Measurements from ENCODE around the gene HDX.

The HDX gene

GRCh38 chrX:84477114-84477513 lies 25.1 kb downstream of the HDX start:
- TF ChIP-seq, protein P1, sequence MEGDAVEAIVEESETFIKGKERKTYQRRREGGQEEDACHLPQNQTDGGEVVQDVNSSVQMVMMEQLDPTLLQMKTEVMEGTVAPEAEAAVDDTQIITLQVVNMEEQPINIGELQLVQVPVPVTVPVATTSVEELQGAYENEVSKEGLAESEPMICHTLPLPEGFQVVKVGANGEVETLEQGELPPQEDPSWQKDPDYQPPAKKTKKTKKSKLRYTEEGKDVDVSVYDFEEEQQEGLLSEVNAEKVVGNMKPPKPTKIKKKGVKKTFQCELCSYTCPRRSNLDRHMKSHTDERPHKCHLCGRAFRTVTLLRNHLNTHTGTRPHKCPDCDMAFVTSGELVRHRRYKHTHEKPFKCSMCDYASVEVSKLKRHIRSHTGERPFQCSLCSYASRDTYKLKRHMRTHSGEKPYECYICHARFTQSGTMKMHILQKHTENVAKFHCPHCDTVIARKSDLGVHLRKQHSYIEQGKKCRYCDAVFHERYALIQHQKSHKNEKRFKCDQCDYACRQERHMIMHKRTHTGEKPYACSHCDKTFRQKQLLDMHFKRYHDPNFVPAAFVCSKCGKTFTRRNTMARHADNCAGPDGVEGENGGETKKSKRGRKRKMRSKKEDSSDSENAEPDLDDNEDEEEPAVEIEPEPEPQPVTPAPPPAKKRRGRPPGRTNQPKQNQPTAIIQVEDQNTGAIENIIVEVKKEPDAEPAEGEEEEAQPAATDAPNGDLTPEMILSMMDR (IDR thresholded peaks at IDR 0.05; ENCODE audit: low read depth, low read length, missing control alignments): no peak
- Histone ChIP-seq H3K27ac (no peak overlapping the region), H3K27me3 (replicated peaks) (no peaks in the 10 kb centered on the region), H3K4me3 (ENCODE audit: low read depth, low read length) (no peak overlapping the region), H3K36me3 (replicated peaks) (no peaks in the 10 kb centered on the region)
- in situ Hi-C loops (cut with HindIII; ENCODE audit: low pct_ligation_motif_present, low sequenced_read_pairs): no loop called here
- no peak for DNase-seq

DNA sequence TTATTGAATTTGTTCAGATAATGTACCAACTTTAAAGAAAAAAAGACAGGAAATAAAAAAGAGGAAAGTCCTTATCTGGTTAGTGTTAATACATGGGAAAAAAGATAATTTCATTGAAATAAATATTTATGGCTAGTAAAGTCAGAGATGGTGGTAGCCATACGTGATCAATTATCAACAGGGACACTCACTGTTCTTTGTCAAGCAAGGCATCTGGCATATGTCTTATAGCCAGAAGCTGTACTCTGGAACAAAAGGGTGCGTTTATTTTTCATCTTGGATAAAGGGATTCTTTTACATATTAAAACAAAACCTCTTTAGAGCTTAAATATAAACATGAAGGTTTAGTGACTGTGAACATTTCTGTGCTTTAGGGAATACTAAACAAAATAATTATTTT lies 26.7 kb downstream of the HDX start:
- H3K36me3 ChIP-seq (replicated peaks): no peaks in the 10 kb centered on the region
- TF ChIP-seq, protein P1 (IDR thresholded peaks at IDR 0.05; ENCODE audit: low read depth, low read length, missing control alignments): no peak
- no peak overlapping the region for H3K27ac ChIP-seq
- no peaks in the 10 kb centered on the region for H3K27me3 ChIP-seq (replicated peaks)
- in situ Hi-C loops (cut with HindIII; ENCODE audit: low pct_ligation_motif_present, low sequenced_read_pairs): no loop called here
- DNase-seq: no peak
- no peak overlapping the region for H3K4me3 ChIP-seq (ENCODE audit: low read depth, low read length)

GRCh38 chrX:84475101-84475500 lies 27.2 kb downstream of the HDX start:
- no peak for DNase-seq
- in situ Hi-C loops (cut with HindIII; ENCODE audit: low pct_ligation_motif_present, low sequenced_read_pairs): no loop called here
- Histone ChIP-seq H3K27me3 (replicated peaks) (no peaks in the 10 kb centered on the region), H3K36me3 (replicated peaks) (no peaks in the 10 kb centered on the region), H3K27ac (no peak overlapping the region), H3K4me3 (ENCODE audit: low read depth, low read length) (no peak overlapping the region)
- TF ChIP-seq, protein P1 (IDR thresholded peaks at IDR 0.05; ENCODE audit: low read depth, low read length, missing control alignments): no peak

- Histone ChIP-seq H3K36me3 (replicated peaks) (no peaks in the 10 kb centered on the region), H3K27ac (no peak overlapping the region), H3K4me3 (ENCODE audit: low read depth, low read length) (no peak overlapping the region), H3K27me3 (replicated peaks) (no peaks in the 10 kb centered on the region)
- TF ChIP-seq, protein P1 (IDR thresholded peaks at IDR 0.05; ENCODE audit: low read depth, low read length, missing control alignments): no peak
- DNase-seq: peak; percentile 45
- in situ Hi-C loops (cut with HindIII; ENCODE audit: low pct_ligation_motif_present, low sequenced_read_pairs): no loop called here
Observed at GRCh38 chrX:84469226-84469625, 33.0 kb downstream of the HDX start.

DNA sequence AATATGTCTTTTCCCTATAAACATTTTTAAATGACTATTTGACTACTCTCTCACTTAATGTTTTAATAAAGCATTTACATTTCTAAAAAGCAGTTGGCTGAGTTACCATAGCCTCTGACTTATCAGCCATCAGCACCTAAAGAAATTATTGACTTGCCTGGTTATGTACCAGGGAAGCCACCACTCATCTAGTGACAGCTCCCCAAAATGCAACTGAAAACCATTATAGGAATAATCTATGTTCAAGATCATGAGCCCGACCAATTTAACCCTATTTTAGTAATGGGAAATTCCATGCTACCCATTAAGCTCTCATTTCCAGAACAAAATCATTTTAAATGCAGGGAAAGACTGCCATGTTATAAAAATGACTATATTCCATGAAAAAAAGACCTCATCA lies 34.4 kb downstream of the HDX start:
- Histone ChIP-seq H3K4me3 (ENCODE audit: low read depth, low read length) (no peak overlapping the region), H3K27me3 (replicated peaks) (no peaks in the 10 kb centered on the region), H3K36me3 (replicated peaks) (no peaks in the 10 kb centered on the region), H3K27ac (no peak overlapping the region)
- no peak for DNase-seq
- TF ChIP-seq, protein P1 (IDR thresholded peaks at IDR 0.05; ENCODE audit: low read depth, low read length, missing control alignments): no peak
- in situ Hi-C loops (cut with HindIII; ENCODE audit: low pct_ligation_motif_present, low sequenced_read_pairs): no loop called here
